GM11168 (cell line): ENCODE results near the gene SIRT2.

Experiments
- in situ Hi-C: fragments of 300-500 bp; cut with MboI; formaldehyde crosslinking; loops from one replicate; pipeline ENCODE4 v1.12.0; 2022; ENCODE audit warnings: low sequenced_read_pairs; ENCODE audit not compliant: unreplicated experiment

SIRT2 gene

DNA sequence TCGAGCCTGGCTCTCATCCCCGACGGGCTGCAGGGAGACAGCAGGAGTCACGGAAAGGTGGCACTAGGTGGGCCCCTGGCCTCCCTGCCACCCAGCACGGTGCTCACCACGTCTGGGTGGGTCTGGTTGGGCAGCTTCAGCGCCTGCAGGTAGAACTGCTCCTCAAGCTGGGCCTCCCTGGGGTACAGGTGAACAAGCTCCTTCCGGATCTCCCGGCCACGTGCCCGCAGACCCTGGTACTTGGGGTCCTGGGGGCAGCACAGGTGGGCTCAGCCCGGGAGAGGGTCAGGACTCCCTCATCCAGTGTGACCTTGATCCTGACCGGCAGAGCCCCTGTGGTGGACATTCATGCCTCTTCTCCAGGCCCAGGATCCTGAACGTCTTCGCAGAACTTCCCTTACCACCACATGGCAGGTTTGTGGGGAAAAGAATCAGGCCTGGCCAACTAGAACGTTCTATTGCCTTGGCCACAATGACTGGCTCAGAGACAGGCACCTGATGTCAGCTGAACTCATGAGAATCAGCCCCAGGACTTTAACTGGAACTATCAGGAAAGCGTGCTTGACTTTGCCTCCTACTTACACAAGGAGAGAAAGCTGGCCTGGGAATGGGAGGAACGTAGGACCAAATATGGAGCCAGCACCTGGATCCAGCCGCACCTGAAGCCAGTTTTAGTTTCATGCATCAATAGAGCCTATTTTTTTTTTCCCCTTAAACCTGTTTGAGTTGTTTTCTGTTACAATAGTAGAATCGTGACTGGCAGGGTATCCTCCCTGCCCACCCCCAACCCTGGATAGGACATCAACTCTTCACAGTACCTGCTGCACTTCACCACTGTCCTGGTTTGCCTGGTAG, 22.2 kb upstream of the SIRT2 start:
- in situ Hi-C loops: no loop called here

DNA sequence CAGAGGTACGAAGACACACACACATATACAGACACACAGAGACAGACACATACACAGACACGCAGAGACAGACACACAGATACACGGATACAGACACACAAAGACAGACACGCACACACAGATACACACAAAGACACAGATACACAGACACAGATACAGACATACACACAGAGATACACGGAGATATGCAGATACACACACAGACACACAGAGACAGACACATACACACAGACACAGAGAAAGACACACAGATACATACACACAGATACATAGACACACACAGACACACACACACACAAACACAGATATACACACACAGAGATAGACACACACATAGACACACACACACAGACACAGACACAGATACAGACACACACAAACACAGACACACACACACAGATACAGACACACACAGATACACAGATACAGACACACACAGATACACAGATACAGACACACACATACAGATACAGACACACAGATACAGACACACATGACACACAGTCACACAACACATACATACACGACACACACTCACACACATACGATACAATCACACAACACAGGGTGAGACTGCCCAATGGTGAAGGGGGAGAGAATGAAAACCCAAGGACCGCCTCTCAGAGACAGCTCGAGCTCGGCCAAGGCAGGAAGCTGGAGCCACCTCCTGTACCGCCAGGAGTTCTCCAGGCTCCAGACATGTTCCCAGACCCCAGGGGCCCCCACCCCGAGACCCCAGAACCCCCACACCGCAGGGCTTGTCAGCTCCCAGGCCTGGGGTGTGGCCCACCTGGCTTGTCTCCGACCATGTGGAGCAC, 21.4 kb upstream of the SIRT2 start:
- in situ Hi-C loops: no loop called here

DNA sequence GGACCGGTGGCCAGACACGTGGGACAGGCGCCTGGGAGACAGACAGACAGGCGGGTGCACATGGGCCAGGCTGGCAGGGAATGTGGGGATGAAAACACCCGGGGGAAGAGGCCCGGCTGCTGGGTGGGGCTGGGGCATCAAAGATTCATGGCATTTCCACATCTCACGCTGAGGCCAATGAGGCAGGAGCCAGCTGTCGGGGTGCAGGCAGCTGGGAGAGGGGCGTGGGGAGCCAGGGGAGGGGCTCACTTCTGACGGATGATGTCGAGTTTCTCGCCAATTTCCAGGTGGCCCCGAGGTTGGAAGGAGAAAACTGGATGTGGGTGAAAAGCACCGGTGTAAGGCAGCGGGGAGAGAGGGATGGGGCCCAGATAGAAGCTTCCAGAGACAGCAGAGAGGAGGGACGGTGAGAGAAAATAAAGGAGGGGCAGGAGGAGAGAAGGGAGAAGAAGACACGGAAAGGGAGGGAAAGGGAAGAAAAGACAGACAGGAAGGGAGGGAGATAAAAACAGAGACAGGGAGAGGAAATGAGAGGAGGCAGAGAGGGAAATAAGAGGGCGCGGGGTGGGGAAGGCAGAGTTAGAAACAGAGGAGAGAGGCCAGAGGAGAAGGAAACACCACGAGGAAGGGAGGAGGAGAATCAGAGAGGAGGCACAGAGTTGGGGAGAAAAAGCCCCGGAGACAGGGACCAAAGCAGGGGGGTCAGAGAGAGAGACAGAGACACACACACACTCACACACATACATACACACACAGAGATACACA, 20.6 kb upstream of the SIRT2 start:
- in situ Hi-C loops: no loop called here

DNA sequence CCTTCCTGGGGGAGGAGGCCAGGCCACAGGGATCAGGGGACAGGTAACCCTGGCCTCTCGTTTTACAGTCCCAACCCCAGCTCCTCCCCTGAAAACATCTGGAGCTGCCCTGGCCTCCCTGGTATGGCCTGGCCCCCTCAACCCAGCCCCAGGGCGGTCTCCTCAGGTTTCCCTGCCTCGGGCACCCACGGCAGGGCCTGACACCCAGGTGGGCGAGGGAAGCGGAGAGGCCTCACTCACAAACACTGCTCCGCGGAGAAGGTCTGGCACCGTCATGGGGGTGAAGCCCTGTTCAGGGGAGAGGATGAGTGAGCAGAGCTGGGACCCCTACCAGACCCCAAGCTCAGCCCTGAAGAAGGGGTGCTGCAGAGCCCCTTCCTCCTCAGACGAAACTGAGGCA, 19.1 kb upstream of the SIRT2 start:
- in situ Hi-C loops: no loop called here

DNA sequence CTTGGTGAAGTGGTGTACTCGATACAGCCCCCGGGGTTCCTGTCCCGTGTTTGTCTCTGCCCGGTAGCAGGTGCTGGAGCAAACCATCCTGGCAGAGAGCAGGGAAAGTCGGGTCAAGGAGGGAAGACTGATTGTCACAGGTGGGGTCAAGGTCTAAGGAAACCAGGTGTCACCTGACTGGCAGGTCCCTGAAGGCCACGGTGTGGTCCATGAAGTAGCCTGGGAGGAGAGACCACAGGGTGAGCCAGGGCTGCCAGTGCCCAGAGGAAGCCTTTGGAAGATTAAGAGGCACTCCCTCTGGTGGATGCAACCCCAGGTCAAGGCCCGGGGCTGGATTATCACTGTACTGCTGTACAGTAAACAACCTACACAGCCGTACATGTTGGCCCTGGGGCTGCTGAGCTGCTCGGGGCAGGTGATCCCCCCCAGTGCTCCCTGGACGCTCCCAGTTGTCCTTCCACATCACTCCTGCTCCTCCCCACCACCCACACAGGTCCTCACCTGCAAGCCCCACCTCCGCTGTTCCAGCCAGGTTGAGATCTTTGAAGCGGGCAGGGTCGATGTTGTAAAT, 18.6 kb upstream of the SIRT2 start:
- in situ Hi-C loops: no loop called here

DNA sequence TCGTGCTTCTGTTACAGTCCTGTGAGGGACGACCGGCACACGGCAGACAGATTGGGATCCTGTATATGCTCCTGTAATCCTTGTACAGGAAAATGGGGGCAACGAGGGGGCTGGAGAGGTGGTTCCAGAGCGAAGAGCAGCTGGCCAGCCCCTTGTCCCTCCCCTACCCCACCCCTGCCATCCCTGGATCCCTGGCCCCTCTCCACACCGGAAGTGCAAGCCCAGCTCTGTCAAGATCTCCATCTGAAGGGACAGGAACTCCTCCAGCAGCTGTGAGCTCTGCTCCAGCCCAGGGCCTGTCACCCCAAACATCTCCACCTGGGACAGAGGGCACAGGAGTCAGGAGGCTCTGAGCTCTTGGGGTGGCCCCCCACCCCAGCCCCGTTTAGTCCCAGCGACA, 18.1 kb upstream of the SIRT2 start:
- in situ Hi-C loops: no loop called here

DNA sequence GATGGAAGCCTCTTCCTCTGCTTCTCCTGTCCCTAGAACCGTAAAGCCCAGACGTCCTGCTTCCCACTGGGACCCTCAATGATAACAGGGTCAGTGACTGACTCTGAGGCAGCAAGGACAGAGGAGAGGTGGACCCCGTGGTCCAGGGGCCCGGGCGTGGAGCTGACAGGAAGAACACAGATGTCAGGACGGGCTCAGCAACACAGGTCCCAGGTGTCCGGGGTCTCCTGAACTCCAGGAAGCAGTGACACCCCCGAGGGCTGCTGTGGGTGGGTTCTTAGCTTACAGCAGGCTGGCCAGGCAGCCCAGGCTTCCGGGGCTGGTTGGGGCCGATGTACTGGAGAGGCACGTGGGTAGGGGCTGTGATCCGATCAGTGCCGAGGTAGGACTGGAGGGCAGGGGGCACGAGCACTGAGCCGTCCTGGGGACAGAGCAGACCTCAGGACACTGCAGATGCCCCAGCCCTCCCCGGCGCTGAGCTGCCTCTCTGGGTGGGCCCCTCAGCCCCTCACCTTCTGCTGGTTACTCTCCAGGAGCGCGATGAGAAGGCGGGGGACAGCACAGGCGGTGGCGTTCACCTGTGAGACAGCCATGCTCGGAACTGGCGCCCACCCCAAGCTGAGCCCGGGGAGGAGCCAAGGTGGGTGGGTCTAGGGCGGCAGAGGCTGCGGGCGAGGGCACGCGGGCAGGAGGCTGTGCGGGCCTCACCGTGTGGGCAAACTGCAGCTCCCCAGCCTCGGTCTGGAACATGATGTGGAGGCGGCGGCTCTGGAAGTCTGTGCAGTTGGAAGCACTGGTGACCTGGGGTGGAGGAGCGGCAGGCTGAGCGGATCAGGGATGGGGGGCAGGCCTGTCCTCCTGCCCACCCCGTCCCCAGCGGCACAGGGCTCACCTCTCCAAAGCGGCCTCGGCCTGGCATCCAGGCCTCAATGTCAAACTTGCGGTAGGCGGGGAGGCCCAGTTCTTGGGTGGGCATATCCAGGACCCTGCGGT, 16.2 kb upstream of the SIRT2 start:
- in situ Hi-C loops: no loop called here

DNA sequence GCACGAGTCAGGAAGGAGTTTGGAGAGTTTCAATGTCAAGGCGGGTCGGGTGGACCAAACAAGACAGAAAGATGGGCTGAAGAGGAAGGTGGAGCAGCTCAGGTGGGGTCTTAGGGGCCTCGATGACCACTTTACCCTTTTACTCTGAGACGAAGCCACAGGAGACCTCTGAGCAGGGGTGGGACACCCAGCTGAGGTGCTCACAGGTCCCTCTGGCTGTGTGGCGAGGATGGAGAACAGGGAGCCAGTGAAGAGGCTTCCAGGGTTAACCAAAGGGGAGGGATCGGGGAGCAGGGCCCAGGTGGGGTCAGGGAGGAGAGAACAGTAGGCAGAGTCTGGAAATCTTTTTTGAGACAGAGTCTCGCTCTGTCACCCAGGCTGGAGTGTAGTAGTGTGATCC, 14.5 kb upstream of the SIRT2 start:
- in situ Hi-C loops: no loop called here

DNA sequence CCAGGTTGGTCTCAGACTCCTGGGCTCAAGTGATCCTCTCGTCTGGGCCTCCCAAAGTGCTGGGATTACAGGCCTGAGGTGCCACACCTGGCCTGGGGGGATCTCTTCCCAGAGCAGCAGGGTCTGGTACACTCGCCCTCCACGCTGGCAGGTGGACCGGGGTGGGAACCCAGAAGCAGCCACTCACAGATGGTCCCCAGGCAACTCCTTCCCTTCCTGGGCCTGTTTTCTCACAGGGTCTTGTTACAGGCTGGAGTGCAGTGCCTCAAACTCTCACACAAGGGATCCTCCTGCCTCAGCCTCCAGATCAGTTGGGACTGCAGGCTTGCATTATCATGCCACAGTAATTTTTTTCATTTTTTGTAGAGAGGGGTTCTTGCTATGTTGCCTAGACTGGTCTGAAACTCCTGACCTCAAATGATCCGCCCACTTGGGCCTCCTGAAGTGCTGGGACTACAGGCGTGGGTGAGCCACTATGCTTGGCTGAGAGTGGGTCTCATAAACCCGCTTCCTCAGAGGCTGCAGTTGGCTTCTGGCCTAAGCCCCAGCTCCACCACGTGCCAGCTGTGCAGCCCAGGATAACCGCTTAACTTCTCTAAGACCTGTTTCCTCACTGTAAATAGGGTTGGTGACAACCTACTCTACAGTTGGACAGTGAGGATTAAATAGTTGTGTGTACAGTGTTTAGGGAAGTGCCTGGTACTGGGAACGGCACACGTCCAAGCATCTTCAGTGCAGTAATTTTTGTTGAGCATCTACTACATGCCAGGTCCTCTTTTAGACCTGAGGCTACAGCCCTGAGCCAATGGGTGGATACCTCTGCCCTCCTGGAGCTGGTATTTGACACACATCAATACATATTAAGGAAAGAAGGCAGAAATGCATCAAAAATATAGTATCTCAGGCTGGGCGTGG, 13.4 kb upstream of the SIRT2 start:
- in situ Hi-C loops: no loop called here

DNA sequence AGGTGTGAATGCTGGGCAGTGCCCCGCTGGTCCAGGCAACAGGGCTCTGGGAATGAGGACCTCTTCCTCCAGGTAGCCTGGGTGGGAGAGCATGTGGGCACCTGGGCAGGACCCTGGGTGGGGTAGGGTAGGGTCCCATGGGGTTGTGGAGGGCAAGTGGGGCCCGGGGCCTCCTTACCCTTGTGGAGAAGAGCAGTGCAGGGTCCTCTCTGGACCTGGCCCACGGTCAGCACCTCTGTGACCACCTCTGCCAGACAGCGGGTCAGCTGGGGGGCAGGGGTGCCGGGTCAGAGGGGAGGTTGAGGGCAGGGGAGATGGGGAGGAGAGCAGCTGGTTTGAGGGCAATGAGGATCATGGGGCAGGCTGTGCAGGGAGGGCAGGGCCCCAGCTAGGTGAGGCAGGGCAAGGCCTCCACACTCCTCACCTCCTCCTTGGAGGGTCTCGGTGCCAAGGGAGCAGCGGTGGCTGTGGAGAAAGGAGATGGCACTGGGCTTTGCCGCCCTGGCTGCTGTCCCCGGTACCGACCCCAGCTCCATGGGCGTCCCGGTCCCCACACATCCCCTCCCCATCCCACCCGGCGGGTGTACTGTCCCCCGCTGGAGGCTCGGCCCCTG, 12.1 kb upstream of the SIRT2 start:
- in situ Hi-C loops: no loop called here

DNA sequence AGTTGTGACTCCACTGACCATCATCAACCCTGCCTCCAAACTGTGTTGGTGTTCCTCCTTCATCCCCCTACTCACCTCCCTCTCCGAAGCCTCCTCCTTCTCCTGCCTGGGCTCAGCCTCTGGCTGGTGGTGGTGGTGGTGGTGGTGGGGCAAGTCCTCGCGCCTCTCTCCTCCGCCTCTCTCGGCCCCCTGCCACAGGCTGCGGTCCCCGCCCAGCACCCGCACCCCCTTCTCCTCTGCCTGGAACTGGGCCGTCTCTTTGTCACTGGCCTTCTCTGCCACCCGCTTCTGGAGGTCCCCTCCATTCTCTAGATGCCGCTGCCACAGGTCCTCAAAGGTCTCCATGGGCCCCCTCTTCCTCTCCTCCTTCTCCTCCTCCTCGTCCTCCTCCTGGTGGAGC, 11.1 kb upstream of the SIRT2 start:
- in situ Hi-C loops: no loop called here

DNA sequence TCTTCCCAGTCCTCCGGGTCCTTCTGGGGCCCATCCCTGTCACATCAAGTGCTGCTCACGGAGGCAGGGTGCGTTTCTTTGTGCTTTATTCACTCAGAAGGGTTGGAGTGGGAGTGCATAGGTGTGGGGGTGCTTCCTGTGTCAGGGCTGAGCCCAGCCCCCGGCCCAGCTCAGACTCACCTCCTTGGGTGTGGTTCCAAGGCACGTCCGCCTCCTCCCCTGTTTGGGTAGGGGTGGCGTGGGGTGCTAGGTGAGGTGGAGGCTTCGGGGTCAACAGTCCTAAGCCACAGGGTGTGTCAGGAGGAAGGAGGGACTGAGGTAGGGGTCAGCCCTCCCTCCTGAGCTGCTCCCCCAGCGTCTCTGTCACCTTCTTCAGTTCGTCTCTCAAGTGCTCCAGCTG, 9.5 kb upstream of the SIRT2 start:
- in situ Hi-C loops: no loop called here

DNA sequence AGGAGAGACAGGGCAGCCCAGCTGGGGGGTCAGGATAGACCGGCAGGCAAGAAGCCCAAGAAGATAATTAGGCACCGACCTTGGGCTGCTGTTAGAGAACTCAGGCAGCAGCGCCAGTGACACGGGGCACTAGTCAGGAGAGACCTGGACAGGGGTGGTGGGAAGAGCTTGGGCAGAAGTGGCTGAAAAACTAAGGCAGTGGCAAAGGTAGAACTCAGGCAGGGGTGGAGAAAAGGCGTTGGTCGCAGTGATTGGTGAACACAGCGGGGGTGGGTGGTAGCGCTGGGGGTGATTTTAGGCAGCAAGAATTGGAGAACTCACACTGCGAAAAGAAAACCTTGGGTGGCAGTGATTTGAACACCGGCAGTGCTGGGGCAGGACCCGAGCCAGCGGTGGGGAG, 8.3 kb upstream of the SIRT2 start:
- in situ Hi-C loops: no loop called here

DNA sequence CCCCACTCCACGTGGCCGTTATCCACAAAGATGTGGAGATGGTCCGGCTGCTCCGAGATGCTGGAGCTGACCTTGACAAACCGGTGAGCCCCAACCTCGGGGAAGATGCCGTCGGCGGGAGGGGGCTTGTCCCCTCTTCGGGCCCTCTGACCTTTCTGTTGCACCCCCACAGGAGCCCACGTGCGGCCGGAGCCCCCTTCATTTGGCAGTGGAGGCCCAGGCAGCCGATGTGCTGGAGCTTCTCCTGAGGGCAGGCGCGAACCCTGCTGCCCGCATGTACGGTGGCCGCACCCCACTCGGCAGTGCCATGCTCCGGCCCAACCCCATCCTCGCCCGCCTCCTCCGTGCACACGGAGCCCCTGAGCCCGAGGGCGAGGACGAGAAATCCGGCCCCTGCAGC, 7.8 kb upstream of the SIRT2 start:
- in situ Hi-C loops: no loop called here

DNA sequence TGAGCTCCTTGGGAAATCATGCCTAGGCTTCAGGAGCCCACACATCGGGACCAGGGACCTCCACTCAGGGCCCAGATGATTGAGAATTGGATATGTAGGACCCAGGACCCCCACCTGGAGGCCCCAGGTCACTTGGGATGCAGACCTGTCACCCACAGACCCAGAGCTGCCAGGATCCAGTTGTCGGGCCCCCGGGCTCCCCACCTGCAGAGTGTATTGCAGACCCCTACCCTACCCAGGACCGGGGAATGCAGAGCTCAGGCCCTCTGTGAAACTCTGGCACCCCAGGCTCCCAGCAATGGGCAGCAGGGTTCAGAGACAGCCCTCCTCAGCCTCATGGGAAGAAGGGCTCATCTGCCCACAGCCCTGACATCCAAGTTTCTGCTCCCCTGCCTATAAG, 6.2 kb upstream of the SIRT2 start:
- in situ Hi-C loops: no loop called here

DNA sequence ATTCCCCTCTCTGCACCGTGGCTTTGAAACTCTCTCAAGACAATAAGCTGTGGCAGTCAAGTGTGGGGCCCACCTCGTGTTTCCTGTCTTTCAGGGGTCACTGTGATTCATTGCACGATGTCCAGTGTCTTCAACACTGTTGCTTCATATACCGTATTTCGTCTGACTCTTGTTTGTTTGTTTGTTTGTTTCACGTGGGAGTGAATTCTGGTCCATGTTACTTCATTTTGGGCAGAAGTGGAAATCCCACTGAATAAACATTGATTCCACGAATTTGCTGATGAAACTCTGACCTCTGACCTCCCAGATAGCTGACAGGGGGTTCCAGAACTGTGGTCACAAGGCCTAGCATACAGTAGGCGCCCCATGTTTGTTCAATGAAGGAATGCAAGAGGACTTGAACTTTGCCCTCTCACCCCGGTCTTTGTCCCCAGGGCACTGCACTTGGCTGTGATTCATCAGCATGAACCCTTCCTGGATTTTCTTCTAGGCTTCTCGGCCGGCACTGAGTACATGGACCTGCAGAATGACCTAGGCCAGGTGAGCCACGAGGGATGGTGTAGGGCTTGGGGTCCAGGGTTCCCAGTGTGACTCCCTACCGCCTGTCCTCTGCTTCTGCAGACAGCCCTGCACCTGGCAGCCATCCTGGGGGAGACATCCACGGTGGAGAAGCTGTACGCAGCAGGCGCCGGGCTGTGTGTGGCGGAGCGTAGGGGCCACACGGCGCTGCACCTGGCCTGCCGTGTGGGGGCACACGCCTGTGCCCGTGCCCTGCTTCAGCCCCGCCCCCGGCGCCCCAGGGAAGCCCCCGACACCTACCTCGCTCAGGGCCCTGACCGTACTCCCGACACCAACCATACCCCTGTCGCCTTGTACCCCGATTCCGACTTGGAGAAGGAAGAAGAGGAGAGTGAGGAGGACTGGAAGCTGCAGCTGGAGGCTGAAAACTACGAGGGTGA, 5.4 kb upstream of the SIRT2 start:
- in situ Hi-C loops: no loop called here

DNA sequence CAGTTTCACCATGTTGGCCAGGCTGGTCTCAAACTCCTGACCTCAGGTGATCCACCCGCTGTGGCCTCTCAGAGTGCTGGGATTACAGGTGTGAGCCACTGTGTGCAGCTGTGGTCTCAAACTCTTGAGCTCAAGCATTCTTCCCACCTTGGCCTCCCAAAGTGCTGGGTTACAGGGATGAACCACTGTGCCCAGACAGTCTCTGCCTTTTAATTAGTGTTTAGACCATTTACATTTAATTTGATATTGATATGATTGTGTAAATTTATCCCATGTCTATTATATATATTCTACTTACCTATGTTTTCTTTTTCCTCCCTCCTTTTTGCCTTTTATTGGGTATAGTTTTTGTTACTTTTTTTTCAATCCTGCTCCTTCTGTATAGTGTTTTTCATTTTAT, 2.3 kb upstream of the SIRT2 start:
- in situ Hi-C loops: no loop called here
